Measurements from ENCODE around the gene ATP10B.

GRCh38 chr5:160555581-160555970 is 296.4 kb downstream of the ATP10B start:
- TF ChIP-seq FOXJ3 (CRISPR knock-in tag; IDR thresholded peaks at IDR 0.05) (no peak), GABPA (IDR thresholded peaks at IDR 0.05; ENCODE audit: low read depth) (no peak), RAD21 (IDR thresholded peaks at IDR 0.05; ENCODE audit: low read length) (no peak), TAF1 (IDR thresholded peaks at IDR 0.05; ENCODE audit: borderline replicate concordance, low read depth, low read length) (no peak)

Measured in SK-N-SH (cell line).